Lower leg skin (tissue), 4 donors: ENCODE data around the gene MORC1. TPM values are rescaled to one million over a fixed set of nuclear protein-coding genes. Genes with fewer than 3 reads are reported as not detected.
A peak's percentile ranks its signal among the peaks of the same experiment; 100 is the strongest.

Experiments
- DNase-seq, 2 donors: peaks; one replicate each; pipeline ENCODE4 v3.0.0-alpha.2; 2019; ENCODE audit warnings: low spot score in 2 of 2
- H3K4me3 ChIP-seq: fragments of 200-600 bp; sonication (generic); 2 replicates; pipeline ENCODE4 v1.5.1; 2017; ENCODE audit warnings: mild to moderate bottlenecking, low read depth; ENCODE audit not compliant: poor library complexity, severe bottlenecking
- CTCF ChIP-seq, 3 donors: fragments of 450-650 bp; IDR thresholded peaks; one replicate each; pipeline ENCODE4 v1.5.1; 2016; ENCODE audit warnings: antibody characterized with exemption in 3 of 3, mild to moderate bottlenecking in 3 of 3, moderate library complexity in 2 of 3
- POLR2A ChIP-seq, 2 donors: fragments of 450-650 bp; IDR thresholded peaks; one replicate each; pipeline ENCODE4 v1.6.1; 2016 to 2017; ENCODE audit warnings: antibody characterized with exemption in 2 of 2, mild to moderate bottlenecking in 1 of 2, moderate library complexity in 1 of 2
- WGBS, 2 donors: methylation state at CpG; one replicate each; pipeline ENCODE4 v1.1.5; 2018; 5-methylcytosine and 5-hydroxymethylcytosine counted together
- intact Hi-C: fragments of 100-400 bp; cut with DNase I; formaldehyde crosslinking; loops from one replicate; pipeline ENCODE4 v1.15.0; 2023; ENCODE audit warnings: low total_unique reads
- total RNA-seq, 4 donors: library from RNA; depleted of rRNA; stranded (reverse); fragments of >200 nt; gene quantifications; one replicate each; pipeline ENCODE4 v1.1.0, GENCODE V29; 2016

Gene MORC1
- total RNA-seq, 4 donors from 2014 or later: not detected

- no peak for DNase-seq
- WGBS, 2 donors: 88 to 91% methylated on average over 3 of the region's 3 CpGs
- intact Hi-C loops: no loop called here
- TF ChIP-seq CTCF (IDR thresholded peaks at IDR 0.05) (no peak), POLR2A (IDR thresholded peaks at IDR 0.05) (no peak)
- H3K4me3 ChIP-seq: no peak overlapping the region
These were observed 199.1 kb downstream of the MORC1 start for GRCh38 chr3:108918866-108919265.

- 16% methylated on average over 6 of the region's 6 CpGs for WGBS, 2 donors
- intact Hi-C loops: no loop called here
- TF ChIP-seq POLR2A (IDR thresholded peaks at IDR 0.05) (no peak), CTCF (IDR thresholded peaks at IDR 0.05) (no peak)
- no peak overlapping the region for H3K4me3 ChIP-seq
- peak in 1 of 2 donors; percentile 15 for DNase-seq
These were observed 202.9 kb downstream of the MORC1 start for GRCh38 chr3:108914774-108915641.

GRCh38 chr3:108909799-108910198 is 208.1 kb downstream of the MORC1 start:
- WGBS, 2 donors: 90 to 91% methylated on average over 5 of the region's 5 CpGs
- intact Hi-C loops: loop anchor here (10.0 kb wide), 1 partner anchor 235 kb away; no protein-coding TSS in a partner anchor
- no peak overlapping the region for H3K4me3 ChIP-seq
- no peak for TF ChIP-seq CTCF (IDR thresholded peaks at IDR 0.05)
- TF ChIP-seq POLR2A (IDR thresholded peaks at IDR 0.05): no peak
- no peak for DNase-seq

Other genes starting within 250 kb of the MORC1 start
- not detected for gene GUCA1C, start 164.3 kb downstream of the MORC1 start, total RNA-seq
- gene C3orf85, start 18.6 kb upstream of the MORC1 start, total RNA-seq: not detected
- gene DPPA2, start 198.4 kb upstream of the MORC1 start, total RNA-seq: not detected
- gene DPPA4, start 219.4 kb upstream of the MORC1 start, total RNA-seq: not detected